Large intestine (tissue), 3 donors: ENCODE results near the gene GGT6. TPM values are rescaled to one million over a fixed set of nuclear protein-coding genes. Genes with fewer than 3 reads are reported as not detected.

Source experiments
- DNase-seq, 2 donors: peaks; one replicate each; pipeline versions ENCODE4 v3.0.0 to v3.0.0-alpha.2; 2013
- H3K27ac ChIP-seq: one replicate; pipeline ENCODE4 v1.5.1; 2013; ENCODE audit warnings: low read length
- H3K27me3 ChIP-seq: 2 replicates; pipeline ENCODE4 v1.6.1; 2013; ENCODE audit warnings: low read length; ENCODE audit not compliant: control insufficient read depth, insufficient read depth
- H3K36me3 ChIP-seq: 2 replicates; pipeline ENCODE4 v1.6.1; 2013; ENCODE audit warnings: low read length; ENCODE audit not compliant: control insufficient read depth, insufficient read depth
- H3K4me1 ChIP-seq: one replicate; pipeline ENCODE4 v1.6.1; 2013; ENCODE audit warnings: low read length; ENCODE audit not compliant: control insufficient read depth, insufficient read depth
- H3K4me3 ChIP-seq: one replicate; pipeline ENCODE4 v1.5.1; 2013; ENCODE audit warnings: low read length
- H3K9me3 ChIP-seq: one replicate; pipeline ENCODE4 v1.6.1; 2013; ENCODE audit warnings: mild to moderate bottlenecking, low read depth, low read length, moderate library complexity; ENCODE audit not compliant: control insufficient read depth
- WGBS: methylation state at CpG from one replicate; pipeline ENCODE4 v1.1.5; 2013; ENCODE audit warnings: low lambda C conversion rate; ENCODE audit not compliant: insufficient coverage; 5-methylcytosine and 5-hydroxymethylcytosine counted together
- polyA plus RNA-seq: library from polyadenylated mRNA; unstranded; fragments of 120-200 nt; gene quantifications from one replicate; pipeline ENCODE4 v1.2.1, GENCODE V29; 2013

The GGT6 gene
- polyA plus RNA-seq, 1 donor = 2.7 TPM

DNA sequence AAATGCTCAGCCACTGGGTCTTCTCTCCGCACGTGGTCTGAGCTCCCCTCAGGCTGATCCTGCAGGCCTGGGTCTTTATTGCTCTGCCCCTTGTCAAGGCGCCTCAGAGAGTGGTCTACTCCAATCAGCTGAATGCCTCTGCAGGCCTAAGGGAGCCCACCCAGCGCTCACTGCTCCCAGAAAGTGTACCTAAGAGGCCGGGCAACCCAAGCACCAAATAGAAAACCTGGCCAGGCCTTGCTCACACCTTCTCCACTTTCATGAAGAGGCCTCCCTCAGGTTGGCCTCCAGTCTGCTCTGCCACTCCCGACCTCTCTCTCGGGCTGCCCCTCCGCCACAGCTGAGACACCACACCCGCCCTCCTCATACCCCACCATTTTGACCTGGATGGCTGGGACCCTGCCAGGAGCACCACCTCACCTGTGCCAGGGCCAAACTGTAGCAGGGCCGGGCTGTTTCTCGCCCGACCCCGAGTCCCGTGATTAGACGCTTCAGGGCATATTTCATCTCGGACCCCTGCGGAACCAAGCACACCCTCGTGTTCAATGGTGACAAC is 5.9 kb downstream of the GGT6 start:
- Histone ChIP-seq H3K4me1 (peaks cover 14% of the 10 kb centered on the region), H3K9me3 (no peaks in the 10 kb centered on the region), H3K4me3 (peak overlapping the region; percentile 76), H3K36me3 (peaks cover 37% of the 10 kb centered on the region), H3K27me3 (no peaks in the 10 kb centered on the region), H3K27ac (no peak overlapping the region)
- no peak for DNase-seq
- WGBS = no CpG with 5 or more reads among the region's 18 CpGs

DNA sequence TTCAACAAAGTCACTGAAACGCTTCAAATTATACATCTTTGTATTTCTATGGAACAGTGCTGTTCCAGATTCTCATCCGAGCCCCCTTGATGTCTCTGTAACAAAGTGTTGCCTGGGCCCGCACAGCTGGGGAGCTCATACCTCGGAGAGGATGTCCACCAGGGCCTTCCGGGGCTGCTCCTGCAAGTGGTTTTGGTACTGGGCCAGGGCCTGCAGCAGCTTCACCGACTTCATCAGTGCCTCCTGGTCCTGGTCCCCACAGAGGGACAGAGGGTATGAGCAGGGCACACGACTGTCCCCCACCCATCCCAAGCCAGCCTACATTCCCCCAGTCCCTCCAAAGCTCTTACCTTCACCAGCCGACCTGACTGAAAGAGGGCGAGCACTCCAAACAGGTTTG is 6.7 kb downstream of the GGT6 start:
- no peaks in the 10 kb centered on the region for H3K9me3 ChIP-seq
- H3K4me1 ChIP-seq = peaks cover 9% of the 10 kb centered on the region
- H3K4me3 ChIP-seq = peak overlapping the region; percentile 76
- WGBS = no CpG with 5 or more reads among the region's 9 CpGs
- peaks cover 45% of the 10 kb centered on the region for H3K36me3 ChIP-seq
- H3K27ac ChIP-seq = no peak overlapping the region
- no peaks in the 10 kb centered on the region for H3K27me3 ChIP-seq
- no peak for DNase-seq

GRCh38 chr17:4551796-4552525 is 8.4 kb downstream of the GGT6 start:
- H3K36me3 ChIP-seq = peaks cover 62% of the 10 kb centered on the region
- no peak overlapping the region for H3K27ac ChIP-seq
- H3K4me3 ChIP-seq = no peak overlapping the region
- peaks cover 9% of the 10 kb centered on the region for H3K4me1 ChIP-seq
- no peak for DNase-seq
- WGBS = no CpG with 5 or more reads among the region's 27 CpGs
- no peaks in the 10 kb centered on the region for H3K9me3 ChIP-seq
- H3K27me3 ChIP-seq = no peaks in the 10 kb centered on the region

GRCh38 chr17:4551141-4551540 is 9.2 kb downstream of the GGT6 start:
- Histone ChIP-seq H3K4me3 (no peak overlapping the region), H3K36me3 (peaks cover 70% of the 10 kb centered on the region), H3K27ac (no peak overlapping the region), H3K9me3 (no peaks in the 10 kb centered on the region), H3K27me3 (no peaks in the 10 kb centered on the region), H3K4me1 (peaks cover 9% of the 10 kb centered on the region)
- WGBS = no CpG with 5 or more reads among the region's 8 CpGs
- no peak for DNase-seq

GRCh38 chr17:4550534-4551039 is 9.8 kb downstream of the GGT6 start:
- H3K36me3 ChIP-seq = peaks cover 75% of the 10 kb centered on the region
- H3K27ac ChIP-seq = no peak overlapping the region
- no peaks in the 10 kb centered on the region for H3K9me3 ChIP-seq
- DNase-seq = no peak
- H3K4me1 ChIP-seq = peaks cover 5% of the 10 kb centered on the region
- no peaks in the 10 kb centered on the region for H3K27me3 ChIP-seq
- H3K4me3 ChIP-seq = no peak overlapping the region
- WGBS = no CpG with 5 or more reads among the region's 16 CpGs

DNA sequence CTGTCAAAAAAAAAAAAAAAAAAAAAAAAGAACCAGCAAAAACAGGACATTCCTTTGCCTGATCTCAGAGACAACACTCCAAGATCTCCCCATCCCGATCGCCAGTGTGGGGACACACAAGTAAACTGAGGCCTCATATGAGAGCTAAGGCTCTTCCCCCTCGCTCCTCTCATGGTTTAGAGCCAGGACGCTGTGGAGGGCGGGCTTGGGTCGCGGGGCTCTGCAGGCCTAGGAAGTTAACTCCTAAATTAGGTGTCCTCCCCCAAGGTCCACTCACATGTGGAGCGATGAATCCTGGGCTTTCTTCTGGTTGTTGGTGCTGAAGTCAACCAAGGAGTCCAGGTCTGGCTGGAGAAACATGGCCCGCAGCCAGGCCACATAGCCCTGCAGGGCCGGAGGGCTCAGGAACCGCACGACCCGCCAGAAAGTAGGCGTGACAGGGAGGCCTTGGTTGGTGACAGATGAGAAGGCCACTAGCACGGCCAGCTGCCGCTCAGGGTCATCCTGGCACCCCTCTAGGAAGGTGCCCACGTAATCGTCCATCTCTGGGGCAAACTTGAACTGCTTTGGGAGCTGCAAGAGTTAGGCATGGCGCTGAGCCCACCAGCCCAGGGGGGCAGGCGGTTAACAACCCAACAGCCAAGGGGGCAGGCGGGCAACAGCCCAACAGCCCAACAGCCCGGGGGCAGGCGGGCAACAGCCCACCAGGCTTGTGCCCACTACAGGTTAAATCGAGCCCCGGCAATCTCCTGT is 10.4 kb downstream of the GGT6 start:
- Histone ChIP-seq H3K4me1 (peaks cover 5% of the 10 kb centered on the region), H3K27me3 (no peaks in the 10 kb centered on the region), H3K36me3 (peaks cover 79% of the 10 kb centered on the region), H3K27ac (no peak overlapping the region), H3K4me3 (no peak overlapping the region), H3K9me3 (no peaks in the 10 kb centered on the region)
- WGBS = no CpG with 5 or more reads among the region's 25 CpGs
- DNase-seq = no peak

GRCh38 chr17:4548721-4549531 is 11.5 kb downstream of the GGT6 start:
- peaks cover under 1% of the 10 kb centered on the region for H3K4me1 ChIP-seq
- no CpG with 5 or more reads among the region's 24 CpGs for WGBS
- H3K9me3 ChIP-seq = no peaks in the 10 kb centered on the region
- H3K4me3 ChIP-seq = no peak overlapping the region
- DNase-seq = no peak
- no peak overlapping the region for H3K27ac ChIP-seq
- no peaks in the 10 kb centered on the region for H3K27me3 ChIP-seq
- H3K36me3 ChIP-seq = peaks cover 84% of the 10 kb centered on the region

- Histone ChIP-seq H3K36me3 (peaks cover 85% of the 10 kb centered on the region), H3K9me3 (no peaks in the 10 kb centered on the region), H3K27me3 (no peaks in the 10 kb centered on the region), H3K4me1 (no peaks in the 10 kb centered on the region), H3K4me3 (no peak overlapping the region), H3K27ac (no peak overlapping the region)
- DNase-seq = no peak
- no CpG with 5 or more reads among the region's 18 CpGs for WGBS
Observed at GRCh38 chr17:4548061-4548461, 12.3 kb downstream of the GGT6 start.

DNA sequence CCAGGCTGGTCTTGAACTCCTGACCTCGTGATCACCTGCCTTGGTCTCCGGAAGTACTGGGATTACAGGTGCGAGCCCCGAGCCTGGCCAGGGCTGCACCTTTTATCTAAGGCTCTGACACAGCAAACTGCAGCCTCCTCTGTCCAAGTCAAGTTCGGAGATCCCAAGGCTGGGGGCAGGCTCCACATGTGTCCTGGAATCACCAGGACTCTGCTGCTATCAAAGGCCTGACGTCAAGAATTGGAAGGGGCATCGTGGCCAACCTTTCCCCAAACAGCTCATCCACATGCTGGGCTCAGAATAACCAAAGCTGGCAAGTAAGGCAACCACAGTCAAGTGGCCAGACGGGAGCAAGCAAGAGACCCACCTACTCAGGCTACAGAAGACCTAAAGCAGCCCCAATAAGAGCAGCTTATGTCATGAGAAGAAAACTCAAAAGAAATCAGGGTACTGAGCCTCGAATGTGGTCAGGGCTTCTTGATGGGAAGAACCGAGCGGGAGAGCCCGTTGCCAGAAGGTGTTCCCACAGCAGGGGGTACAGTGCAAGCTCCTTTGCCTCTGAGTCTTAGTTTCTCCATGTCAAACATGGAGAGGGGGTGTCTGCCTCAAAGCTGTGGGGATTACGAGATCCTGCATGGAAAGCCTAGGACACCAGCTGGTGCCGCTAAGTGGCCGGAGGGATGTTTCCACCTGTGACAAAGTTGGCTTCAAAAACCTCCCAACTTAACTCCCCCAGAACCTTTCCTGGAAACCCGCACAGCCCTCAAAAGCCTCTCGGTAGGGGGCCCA is 13.1 kb downstream of the GGT6 start:
- no peak for DNase-seq
- H3K4me3 ChIP-seq = no peak overlapping the region
- H3K9me3 ChIP-seq = no peaks in the 10 kb centered on the region
- H3K27me3 ChIP-seq = no peaks in the 10 kb centered on the region
- WGBS = no CpG with 5 or more reads among the region's 17 CpGs
- H3K36me3 ChIP-seq = peaks cover 86% of the 10 kb centered on the region
- no peak overlapping the region for H3K27ac ChIP-seq
- H3K4me1 ChIP-seq = no peaks in the 10 kb centered on the region
